T-helper 2 cell treated with Interferon-gamma antibody and Interleukin-4, amounts not matched to agents 100 ng/mL and 5 ng/mL, for 36 hours (primary cell): ENCODE data around the gene CAD. TPM values are rescaled to one million over a fixed set of nuclear protein-coding genes. Genes with fewer than 3 reads are reported as not detected.
"Not testable (repeated sequence)": the region's sequence is repeated elsewhere in the genome, so short reads cannot be mapped to it uniquely, and the experiment has no call there.

Source experiments
- intact Hi-C: fragments of 100-400 bp; cut with micrococcal nuclease; formaldehyde crosslinking; loops from one replicate; pipeline ENCODE4 v1.15.1; 2023
- total RNA-seq: library from RNA; stranded (reverse); gene quantifications from 2 replicates; pipeline ENCODE4 v1.2.3, GENCODE V29; 2022

The CAD gene
- total RNA-seq, 1 donor from 2014 or later, result 87.1 TPM

DNA sequence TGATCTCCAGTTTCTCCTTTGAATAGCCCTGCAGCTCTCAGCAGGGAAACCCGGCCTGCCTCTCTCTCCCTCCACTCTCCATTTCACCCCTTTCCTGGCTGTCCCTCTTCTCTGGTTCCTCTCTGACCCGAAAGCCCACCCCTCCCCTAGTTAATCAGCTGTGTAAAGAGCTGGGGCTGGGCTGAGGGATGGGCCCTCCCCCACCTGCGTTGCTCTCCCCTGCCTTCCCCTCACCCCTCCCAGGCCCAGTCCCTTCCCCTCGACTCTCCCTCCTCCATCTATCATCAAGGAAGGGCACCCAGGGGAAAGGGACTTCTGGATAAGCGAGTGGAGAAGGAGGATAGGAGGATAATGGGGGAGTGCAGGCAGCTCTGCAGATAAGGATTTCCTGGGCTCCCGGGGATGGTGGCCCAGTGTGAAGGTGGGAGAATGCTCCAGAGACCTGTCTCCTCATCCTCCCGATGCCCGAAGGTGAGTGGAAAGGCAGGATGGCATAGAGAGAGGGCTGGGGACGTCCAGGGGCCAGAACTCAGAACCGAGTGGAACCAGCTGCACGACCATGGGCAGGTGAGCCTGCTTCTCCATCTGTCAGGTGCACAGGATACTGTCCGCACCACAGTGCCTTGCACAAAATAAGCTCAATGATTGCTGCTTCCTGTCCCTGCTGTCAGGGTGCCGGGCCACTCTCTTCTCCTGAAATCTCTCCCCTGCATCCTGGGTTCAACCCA, 33.6 kb downstream of the CAD start:
- intact Hi-C loops, result loop anchor here (1.0 kb wide), 1 partner anchor 29 kb away; no protein-coding TSS in a partner anchor

DNA sequence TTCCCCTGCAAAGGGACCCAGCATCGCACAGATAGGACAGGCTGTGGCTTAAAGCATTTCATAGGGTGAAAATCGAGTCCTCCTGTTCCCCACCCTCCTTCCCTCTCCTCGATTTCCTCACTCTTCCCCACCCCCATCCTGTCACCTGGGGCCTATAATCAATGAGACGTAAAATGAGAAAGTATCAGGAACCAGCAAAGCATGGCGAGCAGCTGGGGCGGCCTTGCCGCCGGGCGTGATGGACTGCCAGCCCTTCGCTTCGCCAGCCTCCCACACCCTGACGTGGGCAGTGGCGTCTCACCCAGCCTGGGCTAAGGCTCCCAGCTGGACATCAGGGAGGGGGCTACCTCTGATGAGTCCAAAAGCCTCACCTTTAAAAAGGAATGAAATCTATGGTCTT, 34.6 kb downstream of the CAD start:
- intact Hi-C loops, result no loop called here

DNA sequence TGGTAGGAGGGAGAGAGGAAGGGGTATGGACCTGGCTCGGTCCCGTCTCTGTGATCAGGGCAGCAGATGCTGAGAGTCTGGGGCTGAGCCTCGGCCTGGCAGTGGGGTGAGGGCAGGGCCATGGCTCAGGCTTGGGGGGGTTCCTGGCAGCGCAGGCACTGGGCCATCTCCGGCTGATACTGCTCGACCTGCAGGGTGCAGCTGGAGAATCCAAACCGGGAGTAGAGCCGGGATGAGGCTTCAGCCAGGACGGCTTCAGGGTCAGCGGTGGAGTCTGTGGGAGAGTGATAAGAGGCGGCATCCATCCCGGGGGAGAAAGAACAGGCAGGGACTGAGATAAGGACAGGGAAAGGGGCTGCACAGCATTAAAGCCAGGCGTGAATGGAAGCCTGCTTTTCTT, 38.0 kb downstream of the CAD start:
- intact Hi-C loops, result no loop called here

DNA sequence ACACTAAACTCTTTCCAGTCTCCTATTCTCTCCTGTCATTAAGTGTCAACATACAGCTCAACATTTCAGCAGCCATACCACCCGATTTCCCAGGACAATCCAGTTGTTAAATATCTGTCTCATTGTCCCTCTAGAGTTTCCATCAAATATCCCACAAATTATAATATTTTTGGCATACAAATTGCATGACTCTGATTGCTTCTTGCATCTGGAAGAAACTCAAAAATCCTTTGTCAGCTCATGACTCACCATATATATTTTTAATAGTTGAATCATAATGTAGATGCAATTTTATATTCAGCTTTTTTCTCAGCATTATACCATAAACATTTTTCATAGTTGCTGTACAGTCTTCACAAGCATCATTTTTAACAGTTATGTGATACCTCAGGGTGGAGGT, 38.5 kb downstream of the CAD start:
- intact Hi-C loops, result no loop called here

DNA sequence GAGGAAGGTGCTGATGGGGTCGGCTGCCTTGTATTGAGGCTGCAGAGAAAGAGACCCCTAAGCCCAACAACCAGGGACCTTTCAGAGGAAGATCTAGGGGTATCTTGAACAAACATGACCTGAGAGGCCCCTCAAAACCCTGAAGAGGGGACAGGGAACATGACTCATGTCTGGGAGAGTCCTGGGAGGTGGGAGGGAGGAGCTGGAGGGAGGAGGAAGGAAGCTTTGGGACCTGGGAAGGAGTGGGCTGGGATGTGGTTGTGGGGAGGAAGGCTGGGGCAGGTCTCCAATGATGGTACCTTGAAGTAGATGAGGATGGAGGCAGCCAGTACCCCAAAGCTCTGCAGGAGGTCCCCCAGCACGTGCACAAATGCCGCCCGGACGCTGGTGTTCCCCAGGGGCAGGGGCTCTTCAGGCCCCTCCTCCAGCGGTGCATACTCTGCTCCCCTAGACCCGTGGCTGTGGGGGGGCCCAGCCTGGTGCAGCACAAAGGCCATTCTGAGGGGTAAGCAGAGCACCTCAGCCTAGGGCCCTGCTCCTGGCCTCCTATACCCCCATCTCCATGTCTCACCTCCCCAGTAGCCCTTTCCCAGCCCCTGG, 39.8 kb downstream of the CAD start:
- intact Hi-C loops, result no loop called here

DNA sequence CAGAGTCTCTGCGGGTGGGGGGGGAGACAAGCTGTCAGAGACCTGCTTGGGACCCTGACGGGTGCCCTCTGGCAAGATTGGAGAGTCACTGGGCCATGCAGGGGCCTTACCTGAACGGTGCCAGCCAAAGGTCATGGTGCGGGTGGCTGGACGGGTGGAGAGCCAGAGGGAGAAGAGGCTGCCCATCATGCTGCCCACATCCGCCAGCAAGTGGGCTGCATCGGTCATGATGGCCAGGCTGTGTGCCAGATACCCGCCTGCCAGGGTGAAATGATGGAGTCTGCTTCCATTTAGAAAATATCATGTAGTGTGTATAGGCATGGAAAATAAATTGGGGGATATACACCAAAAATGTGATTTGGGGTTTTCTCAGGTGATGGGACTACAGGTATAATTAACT, 40.9 kb downstream of the CAD start:
- intact Hi-C loops, result no loop called here

DNA sequence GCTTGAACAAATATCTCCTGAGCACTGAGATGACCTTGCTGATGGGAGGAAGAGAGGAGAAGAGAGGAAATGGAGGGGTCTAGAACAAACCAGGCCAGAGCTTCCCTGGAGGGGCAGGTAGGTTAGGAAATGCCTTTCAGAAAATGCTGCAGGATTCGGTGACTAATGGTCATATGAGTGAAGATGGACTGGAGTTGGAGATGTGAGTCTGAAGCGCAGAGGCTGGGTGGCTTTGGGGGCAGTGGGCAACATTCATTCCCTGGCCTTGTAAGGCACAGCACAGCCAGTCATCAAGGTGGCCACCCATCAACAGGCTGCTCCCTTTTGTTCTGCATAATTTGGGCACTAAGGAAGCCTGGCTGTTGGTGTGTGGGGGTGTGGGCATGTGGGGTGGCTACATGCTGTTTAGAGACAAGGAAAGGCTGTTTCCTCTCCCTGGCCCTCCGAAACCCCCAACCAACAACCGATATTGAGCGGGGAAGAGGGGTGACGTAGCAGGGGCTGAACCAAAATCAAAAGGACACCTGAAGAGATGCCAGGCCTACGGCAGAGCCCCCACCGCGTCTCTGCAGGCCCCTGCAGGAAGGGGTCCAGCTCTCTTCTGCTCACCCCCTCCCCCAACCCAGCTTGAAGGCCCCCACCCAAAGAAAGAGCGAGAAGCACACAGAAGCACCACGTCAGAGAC, 44.2 kb downstream of the CAD start:
- intact Hi-C loops, result loop anchor here (5.0 kb wide), 1 partner anchor 44 kb away; the partner anchor contains the start of gene CAD

DNA sequence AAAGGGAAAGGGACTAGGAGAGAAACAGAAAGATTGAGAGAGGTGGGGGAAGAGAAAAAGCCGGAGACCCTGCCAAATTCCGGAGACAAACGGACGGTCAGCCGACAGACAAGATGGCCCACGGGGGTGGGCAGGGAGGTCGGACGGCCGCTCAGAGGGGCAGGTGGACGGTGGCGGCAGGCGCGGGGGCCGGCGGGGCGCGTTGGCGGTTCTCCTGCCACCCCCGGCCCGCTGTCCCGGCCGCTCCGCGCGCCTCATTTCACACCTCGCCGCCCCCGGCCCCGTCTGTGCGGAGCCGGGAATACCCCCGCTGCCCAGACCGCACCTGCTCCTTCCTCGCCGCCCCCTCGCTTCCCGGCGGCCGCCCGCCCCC, 44.7 kb downstream of the CAD start:
- intact Hi-C loops, result loop anchor here (5.0 kb wide), 1 partner anchor 45 kb away; the partner anchor contains the start of gene CAD

DNA sequence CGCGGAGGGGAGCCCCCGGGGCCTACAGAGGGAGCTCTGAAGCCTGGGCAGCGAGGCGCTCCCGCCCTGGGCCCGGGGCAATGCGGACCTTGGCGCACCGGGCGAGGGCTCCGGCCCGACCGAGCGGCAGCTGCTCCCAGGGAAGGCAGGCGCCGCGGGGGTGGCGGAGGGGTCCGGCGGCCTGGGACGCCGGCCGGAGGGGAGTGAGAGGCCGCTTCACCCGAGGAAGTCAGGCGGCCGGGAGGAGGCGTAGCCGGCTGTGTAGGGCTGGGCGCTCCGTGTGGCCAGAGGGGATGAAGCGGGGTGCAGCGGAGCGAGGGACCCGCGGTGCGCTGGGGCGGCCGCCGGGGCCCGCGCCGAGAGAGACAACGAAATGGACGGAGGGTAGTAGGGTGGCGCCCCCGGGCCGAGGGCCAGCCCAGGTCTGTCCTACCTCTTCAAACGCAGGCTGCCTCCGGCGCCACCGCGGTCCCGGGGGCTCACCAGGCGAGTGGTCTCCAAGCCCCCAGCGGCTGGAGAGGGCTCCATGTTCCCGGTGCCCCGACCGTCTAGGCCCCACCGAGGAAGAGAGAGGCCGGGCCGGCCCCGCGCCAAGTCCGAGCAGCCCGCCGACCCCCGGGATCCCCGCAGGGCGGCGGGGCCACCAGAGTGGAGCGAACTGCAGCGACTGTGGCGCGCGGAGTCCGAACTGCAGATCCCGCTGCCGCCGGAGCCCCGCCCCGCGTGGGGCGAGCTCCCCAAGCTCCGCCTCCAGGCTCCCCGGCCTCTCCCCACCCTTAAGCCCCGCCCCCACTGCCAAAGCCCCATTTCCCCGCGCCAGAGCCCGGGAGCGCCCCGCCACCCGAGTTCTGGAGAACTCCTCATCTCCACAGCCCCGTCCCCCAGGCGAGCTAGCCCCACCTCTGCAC, 45.5 kb downstream of the CAD start, which contains the start of gene SLC30A3:
Gene SLC30A3, minus strand, starts transcription at position 669 of the 908 bp plus-strand sequence. Its CDS starts 141 bp downstream, at position 528.
- intact Hi-C loops, result loop anchor here (5.0 kb wide), 1 partner anchor 45 kb away; the partner anchor contains the start of gene CAD

DNA sequence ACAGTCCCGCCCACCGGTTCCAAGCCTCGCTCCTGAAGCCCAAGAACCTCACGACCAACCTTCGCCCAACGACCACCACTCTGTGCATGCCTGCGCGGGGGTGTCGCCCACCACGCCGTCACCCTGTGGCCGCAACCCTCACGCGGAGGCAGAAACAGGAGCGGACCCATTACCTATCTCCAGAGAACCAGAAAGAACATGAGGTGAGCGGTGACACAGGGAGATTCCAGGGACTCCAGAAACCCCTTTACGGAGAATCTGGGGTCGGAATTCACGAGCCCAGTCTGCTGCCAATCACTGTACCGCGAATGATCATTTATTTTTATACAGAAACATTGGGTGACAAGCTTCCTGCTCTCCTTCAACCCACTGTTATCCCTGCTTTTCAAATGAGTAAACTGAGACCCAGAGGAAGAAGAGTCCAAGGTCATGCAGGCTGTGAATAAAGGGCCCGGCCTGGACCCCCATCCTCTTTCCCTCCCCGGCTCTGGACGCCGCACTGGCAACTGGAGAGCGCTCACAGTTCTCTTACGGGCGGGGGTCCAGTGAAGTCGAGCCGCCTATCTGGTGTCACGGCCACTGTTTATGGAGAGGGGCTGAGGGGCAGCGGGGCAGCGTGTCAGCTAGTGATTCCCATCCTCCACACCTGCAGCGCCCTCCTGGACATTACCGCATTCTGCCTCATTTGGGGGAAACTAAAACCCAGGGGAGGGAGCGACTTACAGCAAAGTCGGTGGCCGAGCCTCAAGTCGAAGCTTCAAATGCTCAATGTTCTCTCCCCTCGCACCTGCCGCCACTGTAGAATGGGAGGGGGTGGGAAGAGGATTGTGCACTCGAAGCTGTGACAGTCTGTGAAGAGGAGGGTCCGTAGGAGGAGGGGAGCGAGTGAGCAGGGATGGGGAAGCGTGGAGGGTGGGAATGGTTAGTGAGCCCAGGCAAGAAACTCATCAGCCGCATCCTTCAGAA, 46.4 kb downstream of the CAD start:
- intact Hi-C loops, result loop anchor here (5.0 kb wide), 1 partner anchor 46 kb away; the partner anchor contains the start of gene CAD

DNA sequence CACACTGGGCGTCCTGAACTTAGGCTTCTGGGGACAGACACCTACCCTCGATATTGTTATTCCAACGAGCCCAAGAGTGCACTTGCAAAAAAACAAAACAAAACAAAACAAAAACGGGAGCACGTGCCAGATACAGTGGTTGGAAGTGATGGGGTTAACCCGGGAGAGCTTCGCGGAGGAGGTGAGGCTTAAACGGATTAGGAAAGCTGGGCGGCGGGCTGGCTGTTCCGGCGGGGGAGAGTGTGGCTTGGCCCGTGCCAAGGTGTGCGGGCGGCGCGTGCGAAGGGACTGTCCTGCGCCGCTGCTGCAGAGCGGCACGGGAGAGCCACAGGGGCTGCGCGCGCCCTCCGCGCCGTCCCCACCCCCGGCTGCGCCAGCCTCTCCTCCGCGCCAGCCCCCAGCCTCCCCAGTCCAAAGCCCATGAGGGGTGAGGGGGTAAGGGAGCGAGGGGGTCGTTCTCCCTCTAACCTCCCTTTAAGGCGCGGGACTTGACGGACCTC, 47.1 kb downstream of the CAD start:
- intact Hi-C loops, result loop anchor here (5.0 kb wide), 1 partner anchor 47 kb away; the partner anchor contains the start of gene CAD

DNA sequence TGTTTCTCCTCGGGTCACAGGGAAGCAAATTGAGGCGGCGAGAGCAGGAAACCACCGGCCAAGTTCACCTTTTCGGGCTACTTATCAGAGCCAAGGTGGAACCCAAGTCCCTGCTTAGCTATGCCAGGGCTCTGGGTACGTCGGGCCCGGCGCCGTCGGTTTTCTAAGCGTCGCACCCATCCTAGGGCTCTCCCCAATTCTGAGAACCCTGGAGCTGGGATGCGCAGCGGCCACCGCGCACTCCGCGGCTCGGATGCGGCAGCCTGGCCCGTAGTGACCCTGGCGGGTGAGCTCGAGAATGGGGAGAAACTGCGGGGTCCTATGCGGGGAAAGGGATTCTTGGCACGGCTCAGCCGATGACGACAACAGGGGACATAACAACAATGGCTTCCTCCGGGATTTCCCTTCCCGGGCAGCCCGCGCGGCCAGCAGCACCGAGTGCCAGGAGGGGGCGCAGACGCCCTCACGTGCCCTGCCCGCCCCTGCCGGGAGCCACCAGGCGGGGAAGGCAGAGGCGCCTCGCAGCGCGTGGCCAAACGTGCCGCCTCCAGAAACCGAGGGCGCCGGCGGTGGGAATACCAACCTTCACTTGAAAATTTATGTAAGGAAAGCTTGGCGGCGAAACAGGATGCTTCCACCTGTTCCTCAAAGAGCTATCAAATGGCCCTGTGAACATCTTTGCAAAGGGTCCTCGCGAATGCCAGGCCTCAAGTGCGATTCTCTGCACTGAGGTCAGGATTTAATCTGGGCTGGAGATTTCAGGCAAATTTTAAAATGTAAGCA, 47.8 kb downstream of the CAD start:
- intact Hi-C loops, result loop anchor here (5.0 kb wide), 1 partner anchor 48 kb away; the partner anchor contains the start of gene CAD

DNA sequence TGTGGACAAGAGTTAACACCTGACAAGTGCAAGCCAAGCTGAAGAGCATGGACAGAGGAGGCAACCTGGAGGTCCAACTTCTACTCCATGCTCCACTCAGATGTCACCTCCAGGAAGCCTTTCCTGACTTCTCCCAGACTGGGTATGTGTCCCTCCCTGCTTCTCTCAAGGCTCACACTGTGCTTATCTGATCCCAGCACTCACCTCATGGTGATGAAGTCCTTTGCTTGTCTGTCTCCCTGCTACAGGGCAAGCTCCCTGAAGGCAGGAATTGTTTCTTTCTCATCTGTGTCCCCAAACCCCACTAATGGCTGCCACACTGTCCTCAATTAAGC, 48.3 kb downstream of the CAD start:
- intact Hi-C loops, result no loop called here

DNA sequence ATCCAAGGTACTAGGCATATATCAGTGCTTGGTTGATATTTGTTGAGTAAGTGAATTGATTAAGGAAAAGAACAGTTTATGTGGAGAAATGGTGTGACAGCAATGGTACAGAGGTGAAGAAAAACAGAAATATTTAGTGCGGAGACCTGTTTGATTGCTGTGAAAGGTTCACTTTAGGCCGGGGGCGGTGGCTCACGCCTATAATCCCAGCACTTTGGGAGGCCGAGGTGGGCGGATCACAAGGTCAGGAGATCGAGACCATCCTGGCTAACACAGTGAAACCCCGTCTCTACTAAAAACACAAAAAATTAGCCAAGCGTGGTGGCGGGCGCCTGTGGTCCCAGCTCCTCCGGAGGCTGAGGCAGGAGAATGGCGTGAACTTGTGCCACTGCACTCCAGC, 51.1 kb downstream of the CAD start:
- intact Hi-C loops, result not testable (repeated sequence)

DNA sequence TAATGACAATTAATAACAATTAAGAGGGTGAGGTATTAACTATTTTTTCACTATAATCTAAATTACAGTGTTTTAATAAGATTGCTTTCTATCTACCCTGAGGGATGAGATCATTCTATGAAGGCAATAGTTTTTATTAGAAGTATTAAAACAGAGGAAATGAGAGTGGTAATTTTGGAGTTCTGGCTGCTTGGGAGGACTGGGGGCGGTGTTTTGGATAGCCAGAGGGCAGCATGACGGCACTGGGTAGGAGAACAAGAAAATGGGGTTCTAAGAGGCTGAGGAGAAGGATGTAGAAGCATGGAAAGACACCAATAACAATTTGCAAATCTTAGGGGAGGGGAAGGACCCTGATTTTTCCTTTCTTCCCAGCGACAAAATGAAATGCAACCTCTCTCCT, 53.0 kb downstream of the CAD start:
- intact Hi-C loops, result no loop called here

DNA sequence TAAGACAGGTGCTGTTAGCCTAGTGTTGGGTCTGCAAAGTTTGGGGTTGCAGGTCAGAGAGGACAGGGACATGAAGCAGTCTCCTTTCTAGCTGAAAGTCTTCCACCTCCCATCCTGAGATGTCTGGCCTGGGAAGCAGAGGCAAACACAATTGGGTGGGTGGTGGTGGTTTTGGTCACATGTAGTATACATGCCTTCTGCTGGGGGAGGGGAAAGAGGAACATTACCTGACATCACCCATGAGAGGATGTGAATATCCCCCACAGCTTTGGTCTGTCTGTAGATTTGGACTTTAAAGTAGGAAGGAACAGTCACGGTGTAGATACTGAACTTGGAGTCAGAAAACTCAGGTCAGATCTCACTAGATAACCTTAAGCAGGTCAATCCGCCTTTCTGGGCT, 53.5 kb downstream of the CAD start:
- intact Hi-C loops, result no loop called here

DNA sequence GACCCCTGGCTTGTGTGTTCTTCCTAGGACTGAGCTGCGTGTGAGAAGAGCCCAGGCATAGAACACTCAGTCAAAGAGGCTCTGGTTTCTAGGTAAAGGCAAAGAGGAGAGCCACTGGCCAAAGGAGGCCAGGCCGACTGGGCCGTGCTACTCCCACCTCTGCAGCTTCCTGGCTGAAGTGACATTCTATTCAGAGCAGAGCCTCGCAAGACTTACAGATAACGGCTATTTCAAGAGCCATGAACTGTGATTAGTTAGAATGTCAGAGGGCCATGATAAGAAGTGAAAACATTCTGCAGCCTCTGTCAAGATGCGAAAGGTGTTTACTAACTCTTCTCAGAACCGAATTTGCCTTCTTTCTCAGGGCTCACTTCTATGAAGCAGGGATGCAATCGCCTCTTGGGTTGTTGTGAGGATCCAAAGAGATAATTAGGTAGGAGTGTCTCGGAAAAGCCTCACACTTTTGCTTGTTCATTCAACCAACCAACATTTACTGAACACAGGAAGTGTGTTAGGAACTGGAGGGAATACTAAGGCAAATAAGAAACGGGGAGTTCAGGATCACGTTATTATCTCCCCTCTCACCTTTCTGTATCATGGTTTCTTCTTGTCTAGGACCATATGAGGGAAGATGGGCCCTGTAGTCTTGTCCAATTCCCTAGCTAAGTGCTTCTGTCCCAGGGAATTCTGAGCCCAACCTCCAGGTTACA, 54.6 kb downstream of the CAD start:
- intact Hi-C loops, result no loop called here
